Right kidney (tissue), 1 donor: Measurements from ENCODE around the gene PPIL1.
"Not testable (repeated sequence)": the region's sequence is repeated elsewhere in the genome, so short reads cannot be mapped to it uniquely, and the experiment has no call there.

Experiments
- DNase-seq: peaks from one replicate; pipeline ENCODE4 v3.0.0-alpha.2; 2016

Gene PPIL1

DNA sequence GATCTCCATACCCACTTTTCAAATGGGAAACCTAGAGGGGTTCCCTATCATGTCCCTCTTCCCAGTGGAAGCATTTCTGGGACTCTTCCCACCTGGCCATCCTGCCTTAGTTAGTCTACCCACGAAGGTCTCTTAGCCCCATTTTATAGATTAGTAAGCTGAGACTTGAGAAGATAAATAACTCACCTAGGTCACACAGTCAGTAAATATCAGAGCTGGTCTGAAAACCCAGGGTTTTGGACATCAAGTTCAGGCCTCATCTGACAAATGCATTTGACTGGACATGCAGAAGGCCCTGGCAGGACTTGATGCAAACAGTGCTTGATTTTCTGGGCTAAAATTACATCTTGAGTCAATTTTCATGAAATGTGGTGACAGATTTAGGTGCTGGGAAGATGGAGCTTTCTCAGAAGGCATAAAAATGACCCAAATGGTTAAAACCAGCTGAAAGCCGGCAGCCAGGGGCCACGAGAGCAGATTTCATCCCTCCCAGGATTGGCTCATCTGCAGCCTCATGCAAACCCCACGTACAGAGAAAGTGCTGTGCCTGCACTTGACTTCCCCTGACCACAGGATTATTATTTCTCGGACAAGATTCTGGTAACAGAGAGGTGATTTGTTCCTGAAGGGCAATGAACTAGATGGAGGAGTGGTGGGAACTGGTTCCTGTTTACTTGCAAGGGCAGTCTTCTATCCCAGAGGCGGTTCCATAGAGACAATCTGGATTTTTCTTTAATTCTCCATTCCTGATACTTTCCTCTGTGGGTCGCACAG, 58.5 kb downstream of the PPIL1 start:
- no peak for DNase-seq

DNA sequence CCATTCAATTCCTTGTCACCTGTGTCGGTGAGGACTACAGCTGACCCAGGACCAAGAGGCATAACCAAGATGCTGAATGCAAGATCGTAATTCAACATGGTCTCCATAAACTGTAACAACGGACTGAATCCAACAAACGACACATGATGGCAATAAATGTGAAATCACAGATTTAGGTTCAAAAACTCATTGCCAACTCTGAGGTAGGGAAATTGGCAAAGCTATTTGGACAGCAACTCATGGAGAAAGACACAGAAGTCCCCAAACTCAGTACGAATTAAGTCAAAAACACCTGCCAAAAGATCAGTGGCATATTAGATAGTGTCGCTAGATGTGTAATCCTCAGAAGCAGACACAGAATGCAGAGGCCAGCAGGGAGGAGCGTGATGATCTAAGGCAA, 60.4 kb downstream of the PPIL1 start:
- DNase-seq = no peak

DNA sequence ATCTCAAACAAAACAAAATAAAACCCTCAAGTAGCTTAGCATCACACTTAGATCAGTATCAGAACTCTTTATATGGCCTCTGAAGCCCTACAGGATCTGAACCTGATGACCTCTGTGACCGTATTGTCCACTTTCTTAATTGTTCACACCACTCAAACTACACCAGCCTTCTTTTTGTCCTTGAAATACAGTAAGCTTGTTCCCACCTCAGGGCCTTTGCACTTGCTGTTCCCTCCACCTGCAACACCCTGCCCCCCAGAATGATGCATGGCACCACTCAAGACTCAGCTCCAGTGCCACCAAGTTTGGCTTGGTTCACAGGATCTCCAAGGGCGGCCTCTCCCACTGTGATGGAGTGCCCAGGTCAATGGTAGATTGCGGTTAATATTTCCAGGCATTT, 61.1 kb downstream of the PPIL1 start:
- DNase-seq = no peak

DNA sequence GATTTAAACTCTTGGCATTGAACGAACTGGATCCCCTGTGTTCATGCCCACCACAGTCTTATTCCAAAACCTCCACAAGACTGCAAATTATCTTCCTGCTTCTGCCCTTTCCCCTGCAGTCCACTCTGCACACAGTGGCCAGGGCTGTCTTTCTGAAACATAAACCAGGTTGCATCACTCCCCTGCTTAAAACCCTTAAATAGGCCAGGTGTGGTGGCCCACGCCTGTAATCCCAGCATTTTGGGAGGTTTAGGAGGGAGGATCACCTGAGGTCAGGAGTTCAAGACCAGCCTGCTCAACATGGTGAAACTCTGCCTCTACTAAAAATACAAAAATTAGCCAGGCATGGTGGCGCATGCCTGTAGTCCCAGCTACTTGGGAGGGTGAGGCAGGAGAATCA, 61.6 kb downstream of the PPIL1 start:
- DNase-seq = not testable (repeated sequence)

DNA sequence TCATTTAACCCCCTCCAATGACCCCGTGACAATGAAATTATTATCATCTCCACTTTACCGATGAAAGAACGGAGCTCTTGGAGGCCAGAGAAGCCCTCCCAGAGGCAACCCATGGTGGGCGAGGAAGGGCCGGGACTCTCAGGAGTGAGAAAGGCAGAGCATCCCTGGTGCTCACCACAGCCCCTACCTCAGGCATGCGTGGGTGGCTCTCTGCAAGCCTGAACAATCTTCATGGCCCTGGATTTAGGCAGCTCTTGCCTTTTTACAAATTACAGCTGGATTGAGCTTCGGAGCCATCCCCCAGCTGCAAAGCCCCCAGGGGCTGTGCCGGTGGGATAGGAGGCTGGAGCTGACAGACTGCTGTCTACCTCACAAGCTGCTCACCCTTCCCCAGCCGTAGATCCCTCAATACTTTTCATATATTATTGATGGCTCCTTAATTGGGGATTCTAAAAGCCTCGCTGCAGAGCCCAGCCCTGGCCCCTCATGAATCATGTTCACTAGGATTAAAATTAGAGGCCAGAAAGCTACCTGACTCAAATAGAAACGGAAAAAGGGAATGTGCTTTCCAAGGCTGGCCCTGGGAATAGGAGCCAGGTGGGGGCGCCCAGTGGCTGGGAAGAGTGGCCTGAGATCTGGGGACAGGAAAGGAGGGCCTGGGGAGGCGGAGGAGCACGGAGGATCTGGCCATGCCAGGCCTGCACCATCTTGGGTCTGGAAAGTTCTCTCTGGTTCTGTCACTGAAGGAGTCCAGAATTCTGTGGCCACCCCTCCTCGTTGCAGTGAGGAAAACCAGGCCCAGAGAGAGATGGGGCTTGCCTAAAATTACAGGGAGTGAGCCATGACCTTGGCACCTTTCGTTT, 64.4 kb downstream of the PPIL1 start:
- peak; percentile 58 for DNase-seq

DNA sequence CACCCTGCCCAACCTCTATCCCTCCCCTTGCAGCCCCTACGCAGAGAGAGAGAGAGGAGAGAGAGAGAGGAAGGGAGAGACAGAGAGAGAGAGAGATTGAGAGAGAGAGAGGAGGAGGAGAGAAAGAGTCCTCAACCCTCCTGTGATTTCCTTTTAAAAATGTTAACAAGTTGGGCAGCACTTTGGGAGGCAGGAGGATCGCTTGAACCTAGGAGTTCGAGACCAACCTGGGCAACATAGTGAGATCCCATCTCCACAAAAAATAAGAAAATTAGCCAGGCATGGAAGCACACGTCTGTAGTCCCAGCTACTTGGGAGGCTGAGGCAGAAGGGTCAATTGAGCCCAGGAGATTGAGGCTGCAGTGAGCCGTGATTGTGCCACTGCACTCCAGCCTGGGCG, 65.4 kb downstream of the PPIL1 start:
- DNase-seq = no peak

- no peak for DNase-seq
Measured at GRCh38 chr6:36808634-36809033, 66.0 kb downstream of the PPIL1 start.

DNA sequence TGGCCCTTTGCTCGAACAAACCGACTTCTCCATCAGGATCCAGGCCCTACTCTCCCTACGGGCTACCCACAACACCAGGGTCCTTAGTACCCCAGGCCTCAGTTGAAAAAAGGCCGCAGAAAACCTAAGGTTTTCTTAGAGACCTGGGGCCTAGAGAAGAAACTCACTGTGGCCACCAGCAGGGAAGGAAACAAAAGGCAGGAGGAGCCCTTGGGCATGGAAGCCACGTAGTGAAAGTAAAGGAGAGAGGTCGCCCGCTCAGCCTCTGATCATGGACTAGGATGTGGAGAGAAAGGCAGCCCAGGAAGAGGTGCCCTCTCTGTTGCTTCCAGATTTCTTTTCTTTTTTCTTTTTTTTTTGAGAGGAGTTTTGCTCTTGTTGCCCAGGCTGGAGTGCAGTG, 66.9 kb downstream of the PPIL1 start:
- DNase-seq = no peak

DNA sequence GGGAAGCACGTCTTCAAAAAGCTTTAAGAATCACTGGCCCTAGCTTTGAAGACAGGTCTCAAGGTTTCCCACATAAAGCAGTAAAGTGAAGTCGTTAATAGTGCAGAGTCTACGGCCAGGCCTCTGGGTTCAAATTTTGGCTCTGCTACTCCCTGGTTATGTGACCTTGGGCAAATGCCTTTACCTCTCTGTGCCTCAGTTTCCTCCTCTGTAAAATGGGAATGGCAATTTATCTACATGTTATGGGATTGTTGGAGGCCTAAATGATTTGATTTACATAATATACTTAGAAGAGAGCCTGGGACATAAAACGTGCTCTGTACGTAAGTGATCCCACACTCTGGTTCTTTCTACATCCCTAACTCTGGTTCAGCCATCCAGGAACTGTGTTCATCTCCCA, 67.5 kb downstream of the PPIL1 start:
- no peak for DNase-seq

DNA sequence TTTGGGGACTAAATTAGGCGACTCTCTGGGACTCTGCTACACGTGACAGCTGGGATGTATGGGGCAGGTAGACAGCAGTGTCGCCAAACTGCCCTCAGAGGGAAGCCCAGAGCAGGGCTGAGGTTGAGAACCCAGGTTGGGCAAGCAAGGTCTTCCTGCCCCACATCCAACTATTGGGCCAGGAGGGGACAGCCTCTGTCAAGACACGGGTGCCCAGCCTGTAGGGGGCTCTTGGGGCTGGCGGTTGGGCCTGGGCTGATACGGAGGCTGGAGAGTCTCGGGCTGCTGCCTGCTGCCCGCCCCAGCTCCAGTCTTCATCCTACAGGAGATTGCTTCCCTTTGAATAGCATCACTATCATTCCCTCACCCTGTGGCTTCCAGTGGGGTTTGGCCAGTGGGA, 68.7 kb downstream of the PPIL1 start:
- no peak for DNase-seq

DNA sequence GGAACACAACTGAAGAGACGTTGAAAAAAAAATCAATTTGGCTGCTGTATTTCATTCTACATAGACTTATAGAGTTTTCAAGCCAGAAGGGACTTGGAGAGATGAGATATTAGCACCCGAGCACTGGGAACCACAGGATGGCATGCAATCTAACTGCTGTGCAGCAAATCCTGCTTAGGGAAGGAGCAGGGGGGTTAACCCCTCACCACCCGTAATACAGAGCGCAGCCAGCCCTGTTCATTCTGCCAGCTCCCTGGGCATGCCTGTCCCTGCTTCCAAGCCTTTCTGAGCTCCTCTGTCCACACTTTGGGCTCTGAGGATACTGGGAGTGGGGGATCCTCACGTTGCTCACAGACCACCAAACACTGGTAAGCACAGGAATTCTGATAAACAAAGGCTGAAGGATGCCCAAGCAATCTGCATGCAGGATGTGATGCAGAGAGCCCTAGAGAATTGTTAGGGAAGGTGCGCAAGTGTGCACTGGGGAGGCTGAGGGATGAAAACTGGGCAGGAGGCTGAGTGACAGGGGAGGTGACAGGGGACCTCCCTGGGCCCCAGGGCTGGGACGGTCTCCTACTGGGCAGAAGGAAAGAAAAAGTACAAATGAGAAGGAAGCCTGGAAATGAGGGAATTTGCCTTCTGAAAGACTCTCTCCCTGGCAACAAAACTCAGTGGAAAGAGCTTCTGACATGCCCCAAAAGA, 69.4 kb downstream of the PPIL1 start:
- DNase-seq = no peak
